Activated CD4-positive, alpha-beta memory T cell treated with anti-CD3 and anti-CD28 coated beads, Interleukin-2, amount 10 ng/mL, durations not matched to agents 7 days and 5 days (primary cell): ENCODE data around the gene LUZP2. TPM values are rescaled to one million over a fixed set of nuclear protein-coding genes. Genes with fewer than 3 reads are reported as not detected.

ENCODE experiments used
- CTCF ChIA-PET: fragments of 350-600 bp; sonication (Branson Sonifier 250); formaldehyde crosslinking; loops from one replicate; lab custom pipeline; 2021; ENCODE audit warnings: antibody characterized with exemption, inconsistent platforms; lab: Charles Lee
- POLR2A ChIA-PET: fragments of 350-600 bp; sonication (Branson Sonifier 250); formaldehyde crosslinking; loops from one replicate; lab custom pipeline; 2021; ENCODE audit warnings: antibody characterized with exemption; lab: Charles Lee
- DNase-seq: peaks from one replicate; pipeline ENCODE4 v3.0.0-alpha.2; 2020
- H3K27ac Mint-ChIP-seq: one replicate; pipeline ENCODE4 v1.8.0; 2021; ENCODE audit warnings: mild to moderate bottlenecking, mixed read lengths
- H3K27me3 Mint-ChIP-seq: one replicate; pipeline ENCODE4 v1.8.0; 2021; ENCODE audit warnings: mixed read lengths
- H3K36me3 Mint-ChIP-seq: one replicate; pipeline ENCODE4 v1.8.0; 2021; ENCODE audit warnings: low read depth, mixed read lengths
- H3K4me1 Mint-ChIP-seq: one replicate; pipeline ENCODE4 v1.8.0; 2021; ENCODE audit warnings: mixed read lengths
- H3K4me3 Mint-ChIP-seq: one replicate; pipeline ENCODE4 v1.8.0; 2021; ENCODE audit warnings: mild to moderate bottlenecking, mixed read lengths
- H3K9me3 Mint-ChIP-seq: one replicate; pipeline ENCODE4 v1.8.0; 2021; ENCODE audit warnings: mixed read lengths
- total RNA-seq, 2 experiments: library from RNA; stranded (reverse); gene quantifications; one replicate each; pipeline ENCODE4 v1.2.3, GENCODE V29; 2021

LUZP2 gene
- total RNA-seq, 2 experiments from 2014 or later = not detected

- no peak for DNase-seq
- Mint-ChIP-seq H3K4me3 (no peak overlapping the region), H3K27me3 (no peaks in the 10 kb centered on the region), H3K36me3 (no peaks in the 10 kb centered on the region), H3K9me3 (peaks cover 16% of the 10 kb centered on the region), H3K27ac (no peak overlapping the region), H3K4me1 (no peaks in the 10 kb centered on the region)
- ChIA-PET POLR2A (no interaction called here), CTCF (no interaction called here)
Observed at GRCh38 chr11:24716403-24716802, 219.6 kb downstream of the LUZP2 start.

- no peak for DNase-seq
- H3K9me3 Mint-ChIP-seq = peaks cover 2% of the 10 kb centered on the region
- H3K4me3 Mint-ChIP-seq = no peak overlapping the region
- H3K4me1 Mint-ChIP-seq = no peaks in the 10 kb centered on the region
- H3K27me3 Mint-ChIP-seq = no peaks in the 10 kb centered on the region
- POLR2A ChIA-PET = no interaction called here
- no peaks in the 10 kb centered on the region for H3K36me3 Mint-ChIP-seq
- CTCF ChIA-PET = no interaction called here
- no peak overlapping the region for H3K27ac Mint-ChIP-seq
Observed at GRCh38 chr11:24723231-24723630, 226.4 kb downstream of the LUZP2 start.

- POLR2A ChIA-PET = no interaction called here
- Mint-ChIP-seq H3K27ac (no peak overlapping the region), H3K4me1 (no peaks in the 10 kb centered on the region), H3K36me3 (no peaks in the 10 kb centered on the region), H3K4me3 (no peak overlapping the region), H3K9me3 (peaks cover 6% of the 10 kb centered on the region), H3K27me3 (no peaks in the 10 kb centered on the region)
- CTCF ChIA-PET = no interaction called here
- no peak for DNase-seq
Observed at GRCh38 chr11:24731554-24731953, 234.7 kb downstream of the LUZP2 start.

DNA sequence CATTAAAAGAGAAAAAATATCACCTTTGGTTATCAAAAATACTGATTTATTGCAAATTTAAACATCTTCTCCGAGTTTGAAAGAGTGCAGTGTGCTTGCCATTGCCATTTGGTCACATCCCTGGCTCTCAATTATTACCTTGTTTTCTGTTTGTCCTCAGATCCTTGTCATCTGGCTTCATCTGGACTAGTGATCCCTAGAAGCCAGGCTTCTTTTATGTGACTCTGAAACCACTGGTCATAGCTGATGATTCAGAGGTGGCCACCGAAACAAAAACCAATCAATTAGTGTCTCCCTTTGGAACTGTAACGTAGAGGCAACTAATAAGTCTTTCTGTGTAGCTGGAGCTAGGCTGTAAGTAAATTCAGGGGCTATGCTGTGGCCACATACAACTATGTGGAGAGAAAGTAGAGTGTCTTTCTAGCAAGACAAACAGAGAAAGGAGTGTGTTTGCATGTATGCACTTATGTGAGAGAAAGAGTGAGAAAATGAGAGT lies 237.9 kb downstream of the LUZP2 start:
- ChIA-PET POLR2A (no interaction called here), CTCF (no interaction called here)
- Mint-ChIP-seq H3K4me3 (no peak overlapping the region), H3K36me3 (no peaks in the 10 kb centered on the region), H3K27me3 (no peaks in the 10 kb centered on the region), H3K9me3 (peaks cover 4% of the 10 kb centered on the region), H3K27ac (no peak overlapping the region), H3K4me1 (no peaks in the 10 kb centered on the region)
- no peak for DNase-seq

DNA sequence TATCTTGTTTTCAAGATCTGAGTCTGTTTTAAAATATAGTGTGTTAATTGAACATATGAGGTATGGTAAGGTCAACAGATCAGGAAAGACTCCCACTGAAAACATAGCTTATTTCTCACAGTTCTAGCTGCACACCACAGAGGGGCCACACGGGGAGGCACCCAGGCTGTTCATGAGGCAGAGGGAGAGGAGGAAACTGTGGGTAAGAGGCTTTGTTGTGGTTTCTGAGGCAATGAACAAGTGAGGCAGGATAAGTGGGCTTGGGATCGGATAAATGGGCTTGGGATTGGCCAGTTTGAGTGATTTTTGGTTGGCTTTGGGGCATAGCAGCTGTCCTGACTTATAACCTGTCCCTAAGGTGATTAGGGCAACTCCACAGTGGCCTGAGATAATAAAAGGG lies 242.1 kb downstream of the LUZP2 start:
- ChIA-PET CTCF (no interaction called here), POLR2A (no interaction called here)
- no peak overlapping the region for H3K27ac Mint-ChIP-seq
- no peak overlapping the region for H3K4me3 Mint-ChIP-seq
- H3K27me3 Mint-ChIP-seq = no peaks in the 10 kb centered on the region
- peaks cover under 1% of the 10 kb centered on the region for H3K9me3 Mint-ChIP-seq
- H3K36me3 Mint-ChIP-seq = no peaks in the 10 kb centered on the region
- no peak for DNase-seq
- H3K4me1 Mint-ChIP-seq = no peaks in the 10 kb centered on the region

DNA sequence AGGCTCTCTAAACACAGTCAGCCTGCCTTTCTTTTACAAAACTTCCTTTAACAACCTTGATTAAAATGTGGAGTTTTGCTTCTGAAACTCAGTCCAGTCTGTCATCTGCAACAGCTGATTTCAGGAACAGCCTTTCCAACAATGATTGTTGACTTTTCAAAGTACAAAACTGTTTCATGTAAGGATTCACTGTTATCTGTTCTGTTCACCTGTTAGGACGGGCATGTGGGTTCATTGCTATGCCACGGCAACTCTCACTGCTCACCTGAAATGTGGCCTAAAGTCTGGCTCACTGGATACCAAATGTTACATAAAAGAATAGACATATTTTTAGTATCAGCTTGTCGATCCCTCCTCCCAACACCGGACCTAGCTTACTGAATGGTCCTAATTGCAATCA lies 242.8 kb downstream of the LUZP2 start:
- no peaks in the 10 kb centered on the region for H3K27me3 Mint-ChIP-seq
- no peak overlapping the region for H3K27ac Mint-ChIP-seq
- no peaks in the 10 kb centered on the region for H3K4me1 Mint-ChIP-seq
- no peaks in the 10 kb centered on the region for H3K36me3 Mint-ChIP-seq
- ChIA-PET POLR2A (no interaction called here), CTCF (no interaction called here)
- no peak overlapping the region for H3K4me3 Mint-ChIP-seq
- DNase-seq = no peak
- peaks cover 1% of the 10 kb centered on the region for H3K9me3 Mint-ChIP-seq

DNA sequence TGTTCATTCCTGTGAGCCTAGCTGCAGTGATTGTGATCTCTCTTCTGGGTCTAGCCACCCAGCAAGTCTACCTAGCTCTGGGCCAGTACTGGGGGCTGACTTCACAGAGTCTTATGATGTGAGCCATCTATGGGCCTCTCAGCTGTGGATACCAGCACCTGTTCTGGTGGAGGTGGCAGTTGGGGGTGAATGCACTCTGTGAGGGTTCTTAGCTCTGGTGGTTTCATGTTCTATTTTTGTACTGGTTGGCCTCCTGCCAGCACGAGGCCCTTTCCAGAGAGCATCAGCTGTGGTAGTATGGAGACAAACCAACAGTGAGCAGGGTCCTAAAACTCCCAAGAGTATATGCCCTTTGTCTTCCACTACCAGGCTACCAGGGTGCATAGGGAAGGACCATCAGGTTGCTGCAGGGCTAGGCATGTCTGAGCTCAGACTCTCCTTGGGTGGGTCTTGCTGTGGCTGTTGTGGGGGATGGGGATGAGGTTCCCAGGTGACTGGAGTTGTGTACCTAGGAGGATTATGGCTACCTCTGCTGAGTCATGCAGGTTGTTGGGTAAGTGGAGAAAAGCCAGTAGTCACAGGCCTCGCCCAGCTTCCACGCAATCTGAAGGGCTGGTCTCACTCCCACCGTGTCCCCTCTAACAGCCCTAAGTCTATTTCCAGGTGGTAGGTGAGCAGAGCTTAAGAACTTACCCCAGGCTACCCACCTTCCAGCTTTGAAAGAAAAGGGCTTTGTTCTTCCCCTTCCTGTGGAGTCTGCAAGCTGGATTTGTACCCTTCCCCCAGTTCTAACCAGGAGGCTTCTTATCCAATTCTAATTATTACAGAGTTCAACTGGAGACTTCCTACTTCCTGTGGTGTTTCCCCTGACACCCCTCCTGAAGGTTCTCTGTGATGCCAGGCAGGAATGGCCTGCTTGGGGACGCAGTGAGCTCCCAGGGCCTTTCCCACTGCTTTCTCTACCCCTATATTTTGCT lies 250.7 kb downstream of the LUZP2 start:
- Mint-ChIP-seq H3K27ac (no peak overlapping the region), H3K4me3 (no peak overlapping the region), H3K9me3 (peaks cover 14% of the 10 kb centered on the region), H3K27me3 (no peaks in the 10 kb centered on the region), H3K4me1 (no peaks in the 10 kb centered on the region), H3K36me3 (no peaks in the 10 kb centered on the region)
- ChIA-PET POLR2A (no interaction called here), CTCF (no interaction called here)
- no peak for DNase-seq

GRCh38 chr11:24748261-24748660 lies 251.4 kb downstream of the LUZP2 start:
- H3K36me3 Mint-ChIP-seq = no peaks in the 10 kb centered on the region
- CTCF ChIA-PET = no interaction called here
- H3K27me3 Mint-ChIP-seq = no peaks in the 10 kb centered on the region
- H3K4me3 Mint-ChIP-seq = no peak overlapping the region
- POLR2A ChIA-PET = no interaction called here
- H3K9me3 Mint-ChIP-seq = peaks cover 14% of the 10 kb centered on the region
- DNase-seq = no peak
- H3K27ac Mint-ChIP-seq = no peak overlapping the region
- no peaks in the 10 kb centered on the region for H3K4me1 Mint-ChIP-seq

DNA sequence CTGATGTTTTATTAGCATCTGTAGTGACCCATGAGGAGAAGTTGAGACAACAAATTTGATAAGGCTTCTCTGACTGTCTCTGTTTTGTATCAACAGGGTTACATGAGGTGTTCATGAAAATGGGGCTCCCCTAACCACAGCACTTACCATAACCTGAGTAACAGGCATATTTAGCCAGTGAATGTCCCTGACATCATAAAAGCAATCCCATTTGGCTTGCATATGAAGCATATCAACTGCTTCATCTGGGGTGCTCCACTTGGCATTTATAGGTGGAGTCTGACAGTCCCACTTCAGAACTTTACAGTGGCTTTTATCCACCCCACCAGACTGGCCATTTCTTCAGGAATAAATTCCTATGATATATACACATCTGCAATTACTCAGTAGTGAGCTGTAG lies 257.6 kb downstream of the LUZP2 start:
- ChIA-PET CTCF (no interaction called here), POLR2A (no interaction called here)
- Mint-ChIP-seq H3K9me3 (peaks cover 2% of the 10 kb centered on the region), H3K4me1 (no peaks in the 10 kb centered on the region), H3K4me3 (no peak overlapping the region), H3K36me3 (no peaks in the 10 kb centered on the region), H3K27ac (no peak overlapping the region), H3K27me3 (no peaks in the 10 kb centered on the region)
- DNase-seq = no peak

DNA sequence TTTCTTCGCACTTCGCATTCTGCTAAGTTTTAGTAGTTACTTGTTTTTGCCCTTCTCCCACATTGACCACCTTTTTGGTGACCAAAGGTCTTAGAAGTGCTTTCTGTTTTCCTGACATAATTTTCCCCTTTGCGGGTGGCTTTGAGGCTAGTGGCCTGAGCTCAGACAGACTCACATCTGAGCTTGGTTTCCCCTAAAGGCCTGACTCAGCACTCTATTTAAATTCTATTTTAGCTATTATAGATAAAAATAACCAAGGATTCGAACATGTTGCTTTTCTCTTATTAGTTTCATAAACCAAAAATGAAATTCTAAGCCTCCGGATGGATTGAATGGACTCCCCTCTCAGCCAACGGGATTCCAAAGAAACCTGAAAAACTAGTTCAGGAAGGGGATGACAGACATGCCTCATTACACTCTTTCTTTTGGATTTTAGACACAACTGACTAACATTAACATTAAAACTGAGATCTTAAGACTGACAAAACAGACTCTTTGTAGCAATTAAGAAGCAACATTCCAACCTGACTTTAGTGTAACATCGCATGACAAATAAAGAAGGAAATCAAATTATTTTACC lies 258.5 kb downstream of the LUZP2 start:
- H3K27ac Mint-ChIP-seq = no peak overlapping the region
- CTCF ChIA-PET = no interaction called here

DNA sequence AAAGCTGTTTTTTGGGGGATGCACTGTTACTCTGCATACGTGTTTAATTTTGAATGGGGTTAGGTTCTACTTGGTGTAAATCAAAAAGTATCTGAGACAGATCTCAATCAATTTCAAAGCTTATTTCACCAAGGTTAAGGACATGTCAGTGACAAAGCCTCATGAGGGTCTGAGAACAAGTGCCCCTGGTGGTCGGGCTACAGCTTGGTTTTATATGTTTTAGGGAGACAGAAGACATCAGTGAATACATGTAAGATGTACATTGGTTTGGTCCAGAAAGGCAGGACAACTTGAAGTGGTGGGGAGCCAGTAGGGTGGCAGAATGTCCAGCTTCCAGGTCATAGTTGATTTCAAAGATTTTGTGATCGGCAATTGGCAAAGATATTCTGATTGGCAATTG lies 262.9 kb downstream of the LUZP2 start:
- no peaks in the 10 kb centered on the region for H3K36me3 Mint-ChIP-seq
- POLR2A ChIA-PET = no interaction called here
- DNase-seq = no peak
- H3K4me1 Mint-ChIP-seq = no peaks in the 10 kb centered on the region
- CTCF ChIA-PET = no interaction called here
- H3K27ac Mint-ChIP-seq = no peak overlapping the region
- H3K4me3 Mint-ChIP-seq = no peak overlapping the region
- no peaks in the 10 kb centered on the region for H3K9me3 Mint-ChIP-seq
- no peaks in the 10 kb centered on the region for H3K27me3 Mint-ChIP-seq

More for the DNA sequence above, 258.5 kb downstream of the LUZP2 start:
- no peaks in the 10 kb centered on the region for H3K4me1 Mint-ChIP-seq
- H3K27me3 Mint-ChIP-seq = no peaks in the 10 kb centered on the region
- DNase-seq = no peak
- POLR2A ChIA-PET = no interaction called here
- no peak overlapping the region for H3K4me3 Mint-ChIP-seq
- no peaks in the 10 kb centered on the region for H3K36me3 Mint-ChIP-seq
- peaks cover 2% of the 10 kb centered on the region for H3K9me3 Mint-ChIP-seq

DNA sequence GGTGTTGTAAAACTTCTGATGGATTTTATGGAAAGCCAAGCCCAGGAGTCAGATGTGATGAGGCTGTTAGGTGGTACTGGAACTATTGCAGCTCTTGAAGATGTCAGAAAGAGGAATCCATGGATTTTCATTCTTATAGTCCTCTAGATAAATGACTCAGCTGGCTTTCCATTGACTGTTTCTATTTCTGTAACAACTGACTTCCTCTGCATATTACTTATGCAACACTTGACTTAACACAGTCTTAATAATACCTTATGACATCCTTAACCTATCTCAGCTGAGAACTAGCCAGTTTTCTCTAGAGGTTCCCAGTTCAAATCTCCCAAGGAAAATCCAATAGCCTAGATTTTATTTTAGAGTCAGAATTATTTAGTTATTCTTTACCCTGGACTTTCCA lies 263.8 kb downstream of the LUZP2 start:
- H3K36me3 Mint-ChIP-seq = no peaks in the 10 kb centered on the region
- ChIA-PET CTCF (no interaction called here), POLR2A (no interaction called here)
- H3K27ac Mint-ChIP-seq = no peak overlapping the region
- no peaks in the 10 kb centered on the region for H3K9me3 Mint-ChIP-seq
- DNase-seq = no peak
- H3K4me1 Mint-ChIP-seq = no peaks in the 10 kb centered on the region
- no peak overlapping the region for H3K4me3 Mint-ChIP-seq
- no peaks in the 10 kb centered on the region for H3K27me3 Mint-ChIP-seq

GRCh38 chr11:24762076-24762475 lies 265.2 kb downstream of the LUZP2 start:
- DNase-seq = no peak
- Mint-ChIP-seq H3K4me1 (no peaks in the 10 kb centered on the region), H3K4me3 (no peak overlapping the region), H3K27ac (no peak overlapping the region), H3K36me3 (no peaks in the 10 kb centered on the region), H3K27me3 (no peaks in the 10 kb centered on the region), H3K9me3 (no peaks in the 10 kb centered on the region)
- POLR2A ChIA-PET = no interaction called here
- CTCF ChIA-PET = no interaction called here
